Amygdala (tissue), 56 donors: ENCODE data around the gene NRIP1.
A peak's percentile ranks its signal among the peaks of the same experiment; 100 is the strongest.

ENCODE experiments used
- DNase-seq, 56 donors: peaks; one replicate each; lab custom pipeline; 2025; lab: John Stamatoyannopoulos, UW

Gene NRIP1

DNA sequence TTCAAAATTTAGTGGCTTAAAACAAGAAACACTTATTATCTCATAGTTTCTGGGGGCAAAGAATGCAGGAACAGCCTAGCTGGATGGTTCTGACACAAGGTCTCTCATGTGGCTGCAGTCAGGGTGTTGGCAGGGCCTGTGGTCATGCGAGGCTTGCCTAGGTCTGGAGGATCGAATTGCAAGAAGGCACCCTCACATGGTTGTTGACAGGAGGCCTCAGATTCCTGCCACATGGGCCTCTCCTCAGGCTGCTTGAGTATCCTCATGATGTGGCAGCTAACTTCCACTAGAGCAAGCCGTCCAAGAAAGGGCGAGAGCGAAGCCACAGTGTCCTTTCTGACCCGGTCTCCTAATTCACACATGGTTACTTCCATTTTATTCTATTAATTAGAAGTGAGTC, 6.2 kb upstream of the NRIP1 start:
- no peak for DNase-seq

DNA sequence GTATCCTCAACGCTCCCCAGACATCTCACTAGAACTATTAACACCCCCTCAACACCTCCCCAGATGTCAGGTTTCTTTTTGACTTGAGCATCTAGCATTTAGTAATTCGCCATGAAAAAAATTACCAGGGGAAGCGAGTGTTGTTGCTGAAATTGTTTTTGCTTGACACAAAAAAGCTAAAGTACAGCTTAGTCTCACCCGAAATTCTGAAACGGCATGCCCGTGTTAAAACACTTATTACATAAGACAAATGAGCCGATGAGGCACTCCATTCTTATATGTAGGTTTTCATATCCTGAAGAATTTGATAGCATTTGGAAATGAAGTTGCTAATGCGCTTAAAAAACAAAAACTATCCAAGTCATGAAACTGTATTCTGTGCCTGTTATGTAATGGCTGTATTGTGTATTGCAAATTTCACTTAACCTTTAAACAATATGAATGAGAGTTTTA, 1.3 kb upstream of the NRIP1 start:
- DNase-seq, result peak in 1 of 56 donors; percentile 20

GRCh38 chr21:15065392-15066122, 757 bp upstream of the NRIP1 start:
- peak; percentile 29 to 84 (median 67) for DNase-seq

- peak in 35 of 56 donors; percentile 6 to 70 (median 36) for DNase-seq
These were observed 805 bp downstream of the NRIP1 start for GRCh38 chr21:15063814-15064575.

DNA sequence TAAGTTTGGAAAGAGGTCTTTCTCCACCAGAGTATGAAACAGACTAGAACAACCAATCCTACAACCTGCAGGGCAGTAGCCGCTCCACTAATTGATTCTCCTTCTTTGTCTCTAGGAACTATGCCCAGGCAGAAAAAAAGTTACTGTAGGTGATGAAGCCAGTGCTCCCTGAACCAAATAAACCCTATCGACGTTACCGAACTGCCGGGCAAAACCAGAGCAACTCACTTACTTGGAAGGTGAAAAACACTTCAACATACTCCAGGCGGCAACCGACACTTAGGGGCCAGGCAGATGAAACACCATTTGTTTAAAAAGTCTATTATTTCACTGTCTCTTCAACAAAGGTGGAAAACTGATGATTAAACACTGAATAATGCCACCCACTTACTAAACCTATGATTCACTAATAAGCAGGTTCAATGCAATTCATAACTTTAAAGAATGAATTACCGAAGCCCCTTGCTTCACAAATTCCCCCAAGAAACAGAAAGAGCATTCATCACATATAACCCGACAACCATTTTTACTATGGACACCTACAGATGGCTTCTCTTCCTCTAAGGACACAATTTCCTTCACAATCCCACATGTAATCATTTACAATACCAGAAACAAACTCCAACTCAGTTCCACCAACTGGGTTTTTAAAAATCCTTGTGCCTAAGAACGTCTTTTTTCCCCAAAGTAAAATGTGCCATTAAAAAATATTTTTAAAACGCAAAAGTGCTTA, 1.6 kb downstream of the NRIP1 start:
- peak in 1 of 56 donors; percentile 12 for DNase-seq

DNA sequence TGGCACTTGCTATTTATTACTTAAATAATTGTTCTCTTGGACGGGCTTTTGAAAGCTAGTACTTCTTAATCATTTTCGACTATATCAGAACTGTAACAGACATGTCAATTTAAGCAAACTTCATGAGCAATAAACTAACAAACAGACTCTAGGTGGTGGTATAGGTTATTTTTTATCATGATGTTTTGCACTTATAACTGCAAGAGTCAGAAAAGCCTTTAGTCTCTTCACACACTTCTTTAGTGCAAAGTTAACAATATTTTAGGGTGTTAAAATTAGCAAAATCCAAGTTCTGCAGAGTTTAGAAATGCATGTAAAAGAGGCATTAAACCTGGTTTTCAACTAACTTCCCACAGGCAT, 2.2 kb downstream of the NRIP1 start:
- no peak for DNase-seq

GRCh38 chr21:15061747-15062605, 2.8 kb downstream of the NRIP1 start:
- no peak for DNase-seq

GRCh38 chr21:15061279-15061678, 3.5 kb downstream of the NRIP1 start:
- no peak for DNase-seq

GRCh38 chr21:15060543-15061175, 4.1 kb downstream of the NRIP1 start:
- no peak for DNase-seq

DNA sequence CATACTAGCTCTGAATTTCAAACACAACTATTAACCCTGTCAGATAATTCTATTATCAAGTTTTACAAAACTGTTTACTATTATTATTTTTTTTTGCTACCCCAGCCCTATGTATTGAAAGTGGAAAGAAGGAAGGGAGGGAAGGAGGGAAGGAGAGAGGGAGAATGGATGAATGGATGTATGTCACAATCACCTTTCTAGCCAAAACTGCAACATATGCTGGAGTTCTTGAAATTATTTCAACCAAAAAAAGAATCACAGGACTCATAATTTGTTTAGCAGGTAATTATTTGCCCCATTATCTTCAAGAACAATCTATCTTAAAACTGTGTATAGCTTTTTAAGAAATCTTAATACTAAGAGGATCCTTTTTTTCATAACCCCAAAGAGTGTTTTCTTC, 5.4 kb downstream of the NRIP1 start:
- DNase-seq, result no peak

- no peak for DNase-seq
These were observed 5.9 kb downstream of the NRIP1 start for GRCh38 chr21:15058854-15059263.

GRCh38 chr21:15057285-15057684, 7.5 kb downstream of the NRIP1 start:
- no peak for DNase-seq

GRCh38 chr21:15054606-15055239, 10.1 kb downstream of the NRIP1 start:
- no peak for DNase-seq

DNA sequence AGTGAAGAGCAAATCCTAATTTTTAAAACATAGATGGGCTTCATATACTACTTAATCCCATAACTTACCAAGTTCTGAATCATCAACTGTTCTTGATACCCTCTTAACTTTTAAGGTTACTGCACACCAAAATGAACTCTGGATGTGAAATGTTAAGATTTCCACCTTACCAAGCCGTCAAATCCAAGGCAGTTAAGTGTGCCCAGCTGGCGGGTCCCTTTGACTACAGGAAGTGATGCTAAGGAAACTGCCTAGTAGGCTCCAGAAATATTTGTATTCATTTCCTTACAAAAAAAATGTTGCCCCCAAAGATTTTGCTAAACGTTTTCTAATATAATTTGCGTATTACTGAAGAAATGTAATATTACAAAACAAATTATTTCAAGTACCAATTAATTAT, 10.7 kb downstream of the NRIP1 start:
- DNase-seq, result no peak

DNA sequence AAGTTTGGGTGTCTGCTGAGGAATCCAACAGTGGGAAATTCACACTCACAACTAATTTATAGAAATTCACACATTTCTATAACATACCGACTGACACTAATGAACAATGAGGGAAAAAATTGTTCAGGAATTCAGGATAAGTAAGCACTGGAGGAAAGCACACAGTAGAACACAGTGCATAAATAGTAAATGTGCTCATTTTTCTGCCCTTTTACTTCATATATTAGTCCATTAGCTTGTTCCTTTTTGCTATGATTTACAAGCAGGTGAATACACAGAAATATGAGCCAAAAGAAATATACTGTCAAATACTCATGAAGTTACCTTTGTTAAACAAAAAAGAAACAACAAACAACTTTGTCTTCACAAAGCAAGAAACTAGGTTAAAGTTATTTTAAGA, 11.3 kb downstream of the NRIP1 start:
- DNase-seq, result no peak

GRCh38 chr21:15052459-15052763, 12.4 kb downstream of the NRIP1 start:
- DNase-seq, result no peak

DNA sequence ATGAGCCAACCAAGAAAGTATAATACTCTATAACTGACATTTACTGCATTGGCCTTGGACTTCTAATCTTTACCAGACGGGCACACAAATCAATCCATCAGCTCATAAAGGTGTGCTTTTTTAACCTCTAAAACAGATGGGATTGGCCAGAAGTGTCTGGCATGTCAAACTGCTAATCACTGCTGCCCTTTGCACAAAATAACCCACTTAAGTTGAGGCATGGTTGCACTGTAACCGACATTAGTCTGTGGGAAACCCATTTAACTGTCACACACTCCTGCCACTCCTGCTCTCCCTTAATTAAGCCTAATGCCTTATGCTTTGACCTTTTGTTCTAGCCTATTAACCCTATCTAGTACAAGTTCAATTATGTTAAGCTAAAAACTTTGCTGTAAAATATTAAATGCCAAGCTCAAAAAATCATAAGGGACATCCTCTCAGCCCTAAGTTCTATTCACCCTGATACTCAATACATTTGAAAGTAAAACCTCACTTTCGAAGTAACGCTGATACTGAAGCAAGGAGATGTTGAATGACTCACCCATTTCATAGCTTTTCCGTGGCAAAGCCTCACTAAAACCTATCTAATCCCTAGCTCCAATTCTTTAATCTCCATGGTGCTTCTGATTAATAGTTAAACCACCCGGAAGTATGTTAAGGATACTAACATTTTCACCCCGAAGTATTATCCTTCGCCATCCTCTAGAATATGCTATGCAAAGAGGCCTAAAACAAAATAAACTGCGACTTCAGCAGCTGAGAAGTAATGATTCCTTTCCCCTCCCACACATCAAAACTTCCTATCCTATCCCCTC, 12.9 kb downstream of the NRIP1 start:
- no peak for DNase-seq

DNA sequence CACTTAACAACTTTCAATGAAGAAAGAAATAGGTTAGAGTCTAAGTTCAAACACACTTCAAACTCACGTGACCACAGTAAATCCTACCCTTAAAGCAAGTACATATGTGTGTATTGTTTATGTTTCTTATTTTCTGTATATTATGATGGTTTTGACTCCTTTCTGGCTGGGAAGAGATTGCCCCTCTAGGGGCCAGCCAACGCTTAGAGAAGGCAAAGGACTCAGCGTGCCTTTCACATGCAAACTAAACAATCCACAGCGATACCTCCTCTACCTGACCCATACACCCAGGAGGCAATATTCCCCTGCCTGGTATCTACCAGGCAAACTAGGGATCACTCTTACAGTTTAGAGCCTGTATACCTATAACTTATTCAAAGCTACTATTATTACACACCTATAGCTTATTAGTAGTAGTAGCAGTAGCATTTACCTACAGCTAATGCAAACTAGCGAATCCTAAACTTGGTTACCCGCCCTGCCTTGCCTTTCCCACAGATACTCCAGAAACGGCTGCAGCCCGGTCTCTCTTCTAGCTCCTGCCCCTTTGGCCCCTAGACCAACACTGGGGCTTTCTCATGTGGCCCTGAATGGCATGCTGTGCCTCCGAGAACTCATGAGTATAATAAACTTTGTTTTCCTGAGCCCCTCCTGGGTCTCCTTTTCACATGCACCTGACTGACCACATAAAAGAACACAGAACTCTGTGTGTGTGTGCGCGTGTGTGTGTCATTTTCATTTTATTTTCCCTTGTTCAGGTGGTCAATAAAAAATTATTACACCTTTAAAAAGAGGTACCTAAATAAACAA, 14.0 kb downstream of the NRIP1 start:
- DNase-seq, result no peak
